GM12878 (cell line): ENCODE results near the gene VAMP3. TPM values are rescaled to one million over a fixed set of nuclear protein-coding genes. Genes with fewer than 3 reads are reported as not detected.

Source experiments
- ATAC-seq: fragments of 200-7000 bp; cut with Tn5 transposase; 3 replicates; pipeline ENCODE4 v1.9.1; 2020; ENCODE audit warnings: mild to moderate bottlenecking, moderate library complexity
- BruUV-seq: library from RNA; stranded (reverse); fragments of 400-500 nt; replicated peaks from 2 replicates; lab custom pipeline; 2021; lab: Mats Ljungman, UMichigan
- CTCF ChIA-PET: fragments of 300-600 bp; sonication (Branson Sonifier 250); formaldehyde crosslinking; extraction: SDS; loops from one replicate; lab custom pipeline; 2021; ENCODE audit warnings: inconsistent platforms; lab: Yijun Ruan, JAX
- POLR2A ChIA-PET: fragments of 350-600 bp; formaldehyde crosslinking; extraction: SDS; loops from one replicate; lab custom pipeline; 2021; ENCODE audit warnings: inconsistent platforms; lab: Charles Lee
- RAD21 ChIA-PET: fragments of 300-600 bp; sonication (Branson Sonifier 250); formaldehyde crosslinking; loops from one replicate; lab custom pipeline; 2023; ENCODE audit warnings: antibody characterized with exemption; ENCODE audit not compliant: unreplicated experiment; lab: Charles Lee
- SMC1A ChIA-PET: fragments of 300-600 bp; sonication (Branson Sonifier 250); formaldehyde crosslinking; loops from one replicate; lab custom pipeline; 2023; ENCODE audit not compliant: unreplicated experiment, uncharacterized antibody; lab: Charles Lee
- DNase-seq: peaks from one replicate; pipeline ENCODE4 v3.0.0-alpha.2; 2011; ENCODE audit warnings: low read depth, low spot score
- FAIRE-seq: peaks from 3 replicates; lab custom pipeline; 2011; peaks lifted over from hg19 to GRCh38; lab: Jason Lieb, UNC
- H2AFZ ChIP-seq: 2 replicates; pipeline ENCODE4 v1.6.0; 2011; ENCODE audit warnings: low read depth, low read length, control low read depth; ENCODE audit not compliant: control insufficient read depth
- H3K27ac ChIP-seq: 2 replicates; pipeline ENCODE4 v1.5.1; 2011; ENCODE audit warnings: control low read depth; ENCODE audit not compliant: control insufficient read depth, insufficient read depth
- H3K27me3 ChIP-seq, 2 experiments: replicated peaks in 1 of 2; 2 replicates each; pipeline versions ENCODE4 v1.6.0 to v1.6.1; 2011; ENCODE audit warnings: low read length in 1 of 2; ENCODE audit not compliant: control insufficient read depth in 2 of 2, insufficient read depth in 2 of 2
- H3K36me3 ChIP-seq, 2 experiments: 2 replicates each; pipeline ENCODE4 v1.5.1; 2011; ENCODE audit warnings: low read length in 1 of 2; ENCODE audit not compliant: control insufficient read depth in 2 of 2, insufficient read depth in 2 of 2
- H3K4me1 ChIP-seq: 2 replicates; pipeline ENCODE4 v1.6.1; 2011; ENCODE audit warnings: mild to moderate bottlenecking, low read length, moderate library complexity, mixed read lengths; ENCODE audit not compliant: control insufficient read depth, insufficient read depth
- H3K4me2 ChIP-seq: 2 replicates; pipeline ENCODE4 v1.6.0; 2011; ENCODE audit warnings: control low read depth; ENCODE audit not compliant: control insufficient read depth, insufficient read depth
- H3K4me3 ChIP-seq: fragments of 200-600 bp; sonication (generic); 2 replicates; pipeline ENCODE4 v1.5.1; 2016
- H3K79me2 ChIP-seq: 2 replicates; pipeline ENCODE4 v1.6.0; 2011; ENCODE audit warnings: low read length; ENCODE audit not compliant: control insufficient read depth, insufficient read depth
- H3K9ac ChIP-seq: 2 replicates; pipeline ENCODE4 v1.8.0; 2011; ENCODE audit warnings: low read length, control low read depth, mixed read lengths; ENCODE audit not compliant: control insufficient read depth, insufficient read depth
- H3K9me3 ChIP-seq: replicated peaks from 3 replicates; pipeline ENCODE4 v1.5.1; 2011; ENCODE audit warnings: mild to moderate bottlenecking, low read length; ENCODE audit not compliant: control insufficient read depth, insufficient read depth
- H4K20me1 ChIP-seq: 2 replicates; pipeline ENCODE4 v1.6.0; 2011; ENCODE audit not compliant: control insufficient read depth, insufficient read depth
- ETV6 ChIP-seq, 2 experiments: fragments of 450-650 bp in 1 of 2; IDR thresholded peaks in 1 of 2; conservative IDR thresholded peaks in 1 of 2; 2 replicates each; pipeline ENCODE4 v1.6.1; 2014; ENCODE audit warnings: antibody characterized with exemption in 1 of 2, borderline replicate concordance in 1 of 2, low read depth in 1 of 2, mild to moderate bottlenecking in 1 of 2, moderate library complexity in 1 of 2
- HCFC1 ChIP-seq: fragments of 150-350 bp; IDR thresholded peaks from 2 replicates; pipeline ENCODE4 v1.6.1; 2014; ENCODE audit warnings: low read length
- NBN ChIP-seq: fragments of 450-650 bp; IDR thresholded peaks from 2 replicates; pipeline ENCODE4 v1.6.1; 2016
- NRF1 ChIP-seq: conservative IDR thresholded peaks from 2 replicates; pipeline ENCODE4 v1.6.1; 2011; ENCODE audit warnings: mild to moderate bottlenecking, low read depth, low read length, improper control_type of control experiment
- RELA ChIP-seq: fragments of 450-650 bp; IDR thresholded peaks from 2 replicates; pipeline ENCODE4 v1.8.0; 2014; ENCODE audit warnings: borderline replicate concordance; ENCODE audit not compliant: partially characterized antibody
- SMAD1 ChIP-seq: fragments of 450-650 bp; IDR thresholded peaks from 2 replicates; pipeline ENCODE4 v1.6.1; 2018; ENCODE audit warnings: mild to moderate bottlenecking, low read depth; ENCODE audit not compliant: partially characterized antibody
- SMARCA5 ChIP-seq: fragments of 450-650 bp; IDR thresholded peaks from 2 replicates; pipeline ENCODE4 v1.6.1; 2017; ENCODE audit warnings: mild to moderate bottlenecking
- TCF3 ChIP-seq: IDR thresholded peaks from 2 replicates; pipeline ENCODE4 v1.6.1; 2012; ENCODE audit warnings: low read depth, mild to moderate bottlenecking, low read length, borderline replicate concordance; ENCODE audit not compliant: insufficient read depth
- ZNF384 ChIP-seq: IDR thresholded peaks from 2 replicates; pipeline ENCODE4 v1.6.1; 2012; ENCODE audit warnings: low read depth, mild to moderate bottlenecking, low read length, improper control_type of control experiment, borderline replicate concordance
- WGBS: methylation state at CpG from one replicate; pipeline ENCODE4 v1.1.6; 2016; ENCODE audit warnings: low lambda C conversion rate; ENCODE audit not compliant: insufficient replicate concordance, insufficient coverage; ENCODE audit errors: missing lambda C conversion rate; 5-methylcytosine and 5-hydroxymethylcytosine counted together
- in situ Hi-C: fragments of 300-500 bp; cut with MboI; formaldehyde crosslinking; loops from 9 replicates; pipeline ENCODE4 v1.14.3; 2018; ENCODE audit warnings: mixed read lengths
- intact Hi-C: fragments of 100-400 bp; cut with micrococcal nuclease; formaldehyde crosslinking; loops from one replicate; pipeline ENCODE4 v1.14.2; 2022; ENCODE audit not compliant: unreplicated experiment
- polyA plus RNA-seq, 11 experiments: library from polyadenylated mRNA; depleted of rRNA in 4 of 11; unstranded in 6 of 11; stranded (reverse) in 5 of 11; fragments of >200 nt; fragmentation: Nextera tagmentation in 4 of 11; fragmentation: Illumina TruSeq in 1 of 11; extraction: Ambion mirVana in 4 of 11; extraction: Trizol in 1 of 11; gene quantifications; 1 replicate in 1 of 11; 2 replicates in 10 of 11; pipeline versions ENCODE4 v1.2.1 to v1.2.3, GENCODE V29; 2011 to 2016; ENCODE audit warnings: inconsistent platforms in 2 of 11, missing spikeins in 2 of 11, low read depth in 1 of 11
- total RNA-seq, 4 experiments: library from RNA; depleted of rRNA in 3 of 4; stranded (reverse); fragments of >200 nt in 3 of 4; fragmentation: Illumina TruSeq in 1 of 4; extraction: Trizol in 1 of 4; gene quantifications; 2 replicates each; pipeline versions ENCODE4 v1.2.1 to v1.2.3, GENCODE V29; 2013 to 2021
- TF ChIP-seq, protein P1 (sequence below): IDR thresholded peaks from 2 replicates; pipeline ENCODE4 v1.6.1; 2011; ENCODE audit warnings: mild to moderate bottlenecking, low read depth, low read length, moderate library complexity; ENCODE audit not compliant: insufficient replicate concordance
- TF ChIP-seq, protein P2 (sequence below): IDR thresholded peaks from 2 replicates; pipeline ENCODE4 v1.6.1; 2012; ENCODE audit warnings: low read depth, low read length, improper control_type of control experiment

The VAMP3 gene
- total and polyA plus RNA-seq, 10 of the 15 experiments (the other 5 are each of a cell fraction or from before 2014, with no cell fraction given) = 4.8 to 24.9 (median 9.7) TPM

GRCh38 chr1:7769673-7770412 lies 1.3 kb upstream of the VAMP3 start:
- RAD21 ChIA-PET = no interaction called here
- no peaks in the 10 kb centered on the region for H4K20me1 ChIP-seq
- H3K9ac ChIP-seq = no peak overlapping the region
- no peaks in the 10 kb centered on the region; a peak in 1 of 4 replicates for H3K27me3 ChIP-seq
- BruUV-seq = no TSS peak
- 0 out of 4 replicates have a peak, but pooled peaks cover 0 to 4% of the 10 kb centered on the region in 2 experiments for H3K36me3 ChIP-seq
- no peak overlapping the region for H2AFZ ChIP-seq
- no peaks in the 10 kb centered on the region for H3K4me1 ChIP-seq
- FAIRE-seq = no peak
- in situ Hi-C loops = no loop called here
- H3K9me3 ChIP-seq = no peaks in the 10 kb centered on the region
- no peak for DNase-seq
- CTCF ChIA-PET = interaction anchor here (3.5 kb wide), 1 partner anchor 16 kb away, joined by 28 read pairs; no protein-coding TSS in a partner anchor
- no peak overlapping the region for H3K4me3 ChIP-seq
- WGBS = 68% methylated on average over 12 of the region's 12 CpGs
- no peak for ATAC-seq
- no peak overlapping the region for H3K4me2 ChIP-seq
- no peak for TF ChIP-seq HCFC1
- TF ChIP-seq, protein P1, sequence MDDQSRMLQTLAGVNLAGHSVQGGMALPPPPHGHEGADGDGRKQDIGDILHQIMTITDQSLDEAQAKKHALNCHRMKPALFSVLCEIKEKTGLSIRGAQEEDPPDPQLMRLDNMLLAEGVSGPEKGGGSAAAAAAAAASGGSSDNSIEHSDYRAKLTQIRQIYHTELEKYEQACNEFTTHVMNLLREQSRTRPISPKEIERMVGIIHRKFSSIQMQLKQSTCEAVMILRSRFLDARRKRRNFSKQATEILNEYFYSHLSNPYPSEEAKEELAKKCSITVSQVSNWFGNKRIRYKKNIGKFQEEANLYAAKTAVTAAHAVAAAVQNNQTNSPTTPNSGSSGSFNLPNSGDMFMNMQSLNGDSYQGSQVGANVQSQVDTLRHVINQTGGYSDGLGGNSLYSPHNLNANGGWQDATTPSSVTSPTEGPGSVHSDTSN = no peak
- TF ChIP-seq SMARCA5 = no peak
- no peak for TF ChIP-seq NBN
- TF ChIP-seq TCF3 = no peak
- TF ChIP-seq ZNF384 = no peak
- TF ChIP-seq ETV6 (conservative IDR thresholded peaks at IDR 0.05 in 1 of 2, IDR thresholded peaks at IDR 0.05 in 1 of 2; ENCODE audit: borderline replicate concordance in 1 of 2, low read depth in 1 of 2) = no peak
- no peak for TF ChIP-seq SMAD1
- no peak for TF ChIP-seq NRF1
- TF ChIP-seq, protein P2, sequence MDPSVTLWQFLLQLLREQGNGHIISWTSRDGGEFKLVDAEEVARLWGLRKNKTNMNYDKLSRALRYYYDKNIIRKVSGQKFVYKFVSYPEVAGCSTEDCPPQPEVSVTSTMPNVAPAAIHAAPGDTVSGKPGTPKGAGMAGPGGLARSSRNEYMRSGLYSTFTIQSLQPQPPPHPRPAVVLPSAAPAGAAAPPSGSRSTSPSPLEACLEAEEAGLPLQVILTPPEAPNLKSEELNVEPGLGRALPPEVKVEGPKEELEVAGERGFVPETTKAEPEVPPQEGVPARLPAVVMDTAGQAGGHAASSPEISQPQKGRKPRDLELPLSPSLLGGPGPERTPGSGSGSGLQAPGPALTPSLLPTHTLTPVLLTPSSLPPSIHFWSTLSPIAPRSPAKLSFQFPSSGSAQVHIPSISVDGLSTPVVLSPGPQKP = no peak
- no peak for TF ChIP-seq RELA
- H3K79me2 ChIP-seq = peaks cover 16% of the 10 kb centered on the region
- intact Hi-C loops = no loop called here
- POLR2A ChIA-PET = no interaction called here
- SMC1A ChIA-PET = interaction anchor here (1.2 kb wide), 1 partner anchor 17 kb away, joined by 6 read pairs; no protein-coding TSS in a partner anchor
- no peak overlapping the region for H3K27ac ChIP-seq
